ENCODE data around the gene TMEM106C.
"Not testable (repeated sequence)": the region's sequence is repeated elsewhere in the genome, so short reads cannot be mapped to it uniquely, and the experiment has no call there.

The TMEM106C gene

GRCh38 chr12:47949441-47950341 lies 13.7 kb upstream of the TMEM106C start:
- peak; percentile 50 to 83 for DNase-seq

DNA sequence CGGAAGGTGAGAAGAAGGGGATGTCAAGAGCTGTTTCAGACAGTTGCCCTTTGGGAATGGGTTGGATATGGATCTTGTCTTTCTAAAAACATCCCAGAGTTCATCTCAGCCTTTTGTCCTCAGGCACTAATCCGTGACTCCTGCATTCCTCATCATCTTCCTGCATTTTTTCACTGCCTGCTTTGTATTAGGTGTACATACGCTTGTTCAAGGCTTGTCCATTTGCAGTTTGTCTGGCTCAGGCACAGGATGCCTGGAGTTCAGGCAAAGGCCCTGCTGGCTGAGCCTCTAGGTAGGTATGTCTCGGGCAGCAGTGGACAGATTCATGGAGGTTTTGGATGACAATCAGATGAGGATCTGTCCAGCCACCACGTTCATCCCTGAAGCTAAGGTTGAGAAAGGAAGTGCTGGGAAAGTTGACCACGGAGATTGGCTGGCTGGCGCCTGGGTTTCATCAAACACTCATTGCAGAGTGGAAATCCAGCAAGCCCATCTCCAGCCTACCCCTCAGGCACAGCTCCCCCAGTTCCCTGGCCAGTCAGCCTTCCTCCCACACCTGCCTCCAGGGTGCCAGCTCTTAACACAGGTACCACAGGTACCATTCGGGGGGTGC lies 12.4 kb upstream of the TMEM106C start:
- DNase-seq: no peak

DNA sequence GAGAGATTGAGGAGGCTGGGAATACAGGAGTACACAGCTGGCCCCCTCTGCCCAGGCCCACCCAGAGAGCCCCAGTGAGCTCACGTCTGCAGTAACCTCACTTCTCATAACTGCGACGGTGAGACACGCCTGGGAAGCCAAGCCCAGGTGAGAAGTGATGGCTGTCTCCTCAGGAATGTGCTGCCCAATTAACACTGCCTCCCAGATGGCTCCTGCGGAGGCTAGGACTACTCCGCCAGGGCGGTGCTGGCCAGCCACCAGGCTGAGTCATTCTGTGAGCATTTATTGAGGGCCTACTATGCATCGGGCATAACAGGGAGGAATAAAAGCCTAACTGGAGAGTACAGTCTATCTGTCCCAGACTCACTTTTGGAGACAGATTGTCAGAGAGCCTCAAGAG lies 9.3 kb upstream of the TMEM106C start:
- DNase-seq: no peak

GRCh38 chr12:47954467-47955045 lies 8.8 kb upstream of the TMEM106C start:
- no peak for DNase-seq

DNA sequence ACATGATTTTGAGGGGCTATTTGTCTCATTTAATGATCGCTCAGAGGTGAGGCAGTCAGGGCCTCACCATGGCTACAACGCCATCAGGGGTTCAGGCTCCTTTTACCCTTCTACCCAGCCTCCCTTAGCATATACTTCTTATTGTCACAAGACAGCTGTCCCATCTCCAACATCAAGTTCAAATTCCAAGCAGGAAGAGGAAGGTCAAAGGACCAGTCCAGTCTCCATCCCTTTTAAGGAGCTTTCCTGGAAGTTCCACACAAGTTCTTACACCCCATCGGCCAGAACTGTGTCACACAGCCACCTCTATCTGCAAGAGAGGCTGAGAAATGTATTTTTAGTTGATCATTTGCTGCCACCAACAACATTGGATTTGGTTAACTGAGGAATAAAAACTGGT lies 8.3 kb upstream of the TMEM106C start:
- DNase-seq: no peak

- DNase-seq: not testable (repeated sequence)
Observed at GRCh38 chr12:47957671-47958070, 5.7 kb upstream of the TMEM106C start.

- DNase-seq: no peak
Observed at GRCh38 chr12:47962198-47962597, 1.2 kb upstream of the TMEM106C start.

DNA sequence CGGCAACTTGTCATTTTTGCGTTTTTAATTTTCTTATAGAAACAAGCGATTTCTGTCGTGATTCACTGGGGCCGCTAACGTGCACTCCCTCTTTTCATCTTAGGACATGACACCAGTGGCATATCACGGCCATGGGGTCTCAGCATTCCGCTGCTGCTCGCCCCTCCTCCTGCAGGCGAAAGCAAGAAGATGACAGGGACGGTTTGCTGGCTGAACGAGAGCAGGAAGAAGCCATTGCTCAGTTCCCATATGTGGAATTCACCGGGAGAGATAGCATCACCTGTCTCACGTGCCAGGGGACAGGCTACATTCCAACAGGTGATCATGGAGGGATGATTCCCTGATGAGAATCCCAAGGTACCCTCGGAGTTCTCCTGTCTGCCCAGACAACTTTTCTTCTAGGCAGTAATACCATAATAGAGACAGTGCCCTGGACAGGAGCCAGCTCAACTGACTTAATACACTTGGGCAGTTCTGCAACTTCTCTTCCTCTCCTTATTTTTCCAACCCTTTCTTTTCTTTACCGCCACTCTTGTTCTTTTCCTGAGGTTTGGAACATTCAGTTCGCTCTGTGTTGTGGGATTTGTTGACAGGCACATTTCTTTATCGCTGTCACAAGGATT lies 821 bp downstream of the TMEM106C start:
- no peak for DNase-seq

- DNase-seq: no peak
Observed at GRCh38 chr12:47965581-47965980, 2.2 kb downstream of the TMEM106C start.

- DNase-seq: no peak
Observed at GRCh38 chr12:47967461-47968321, 4.3 kb downstream of the TMEM106C start.

DNA sequence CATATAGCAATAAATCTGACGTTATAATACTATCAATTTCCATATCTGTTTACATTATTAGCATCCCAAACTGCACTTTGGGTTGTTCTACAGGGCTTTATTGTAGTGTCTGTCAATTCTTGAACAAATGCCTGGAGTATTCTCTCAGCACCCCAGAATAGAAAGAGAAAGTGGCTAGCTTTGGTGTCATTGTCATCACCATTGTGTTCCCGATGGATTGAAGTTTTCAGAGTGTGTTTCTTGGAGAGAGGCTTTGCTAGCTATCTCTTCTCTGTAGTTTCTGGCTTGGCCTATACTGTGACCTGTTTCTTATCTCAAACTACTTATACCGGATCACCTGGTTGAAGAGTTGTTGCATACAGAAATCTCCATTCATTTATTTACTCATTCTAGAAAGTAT lies 6.4 kb downstream of the TMEM106C start:
- DNase-seq: no peak

DNA sequence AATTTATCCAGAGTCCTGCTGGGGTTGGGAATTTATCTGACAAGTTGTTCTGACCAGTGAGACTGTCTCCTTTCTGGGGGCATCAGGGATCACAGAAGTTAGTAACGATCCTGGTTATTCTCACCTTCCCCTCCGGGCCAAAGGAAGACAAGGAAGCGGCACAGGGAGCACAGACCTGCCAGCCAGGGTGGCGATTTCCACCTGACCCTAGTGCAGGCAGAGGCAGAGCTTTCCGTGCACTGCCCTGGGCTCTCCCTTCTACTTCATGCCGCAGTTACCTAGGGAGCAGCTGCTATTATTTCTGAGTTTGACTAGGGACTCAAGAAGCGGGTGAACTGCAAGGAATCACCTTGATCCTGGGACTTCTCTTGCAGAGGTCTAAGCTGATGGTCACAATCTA lies 7.4 kb downstream of the TMEM106C start:
- DNase-seq: no peak

DNA sequence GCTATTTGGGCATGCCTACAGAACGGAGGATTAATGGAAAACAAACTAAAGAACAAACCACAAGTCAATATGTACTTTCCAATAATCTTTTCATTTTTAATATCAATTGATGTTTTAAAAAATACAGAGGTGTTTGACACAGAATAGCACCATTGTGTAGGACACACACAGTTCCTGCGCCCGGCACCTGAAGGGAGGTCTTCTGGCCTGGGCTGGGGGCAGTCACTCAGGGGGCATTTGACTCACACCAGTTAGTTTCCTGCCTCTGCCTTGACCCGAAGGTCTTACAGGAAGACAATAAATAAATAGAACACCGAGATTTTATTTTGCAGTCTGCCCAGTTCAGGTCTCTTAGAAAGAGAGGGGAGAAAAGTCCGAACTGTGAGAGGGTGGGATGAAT lies 9.5 kb downstream of the TMEM106C start:
- no peak for DNase-seq

GRCh38 chr12:47973870-47974269 lies 10.5 kb downstream of the TMEM106C start:
- no peak for DNase-seq

DNA sequence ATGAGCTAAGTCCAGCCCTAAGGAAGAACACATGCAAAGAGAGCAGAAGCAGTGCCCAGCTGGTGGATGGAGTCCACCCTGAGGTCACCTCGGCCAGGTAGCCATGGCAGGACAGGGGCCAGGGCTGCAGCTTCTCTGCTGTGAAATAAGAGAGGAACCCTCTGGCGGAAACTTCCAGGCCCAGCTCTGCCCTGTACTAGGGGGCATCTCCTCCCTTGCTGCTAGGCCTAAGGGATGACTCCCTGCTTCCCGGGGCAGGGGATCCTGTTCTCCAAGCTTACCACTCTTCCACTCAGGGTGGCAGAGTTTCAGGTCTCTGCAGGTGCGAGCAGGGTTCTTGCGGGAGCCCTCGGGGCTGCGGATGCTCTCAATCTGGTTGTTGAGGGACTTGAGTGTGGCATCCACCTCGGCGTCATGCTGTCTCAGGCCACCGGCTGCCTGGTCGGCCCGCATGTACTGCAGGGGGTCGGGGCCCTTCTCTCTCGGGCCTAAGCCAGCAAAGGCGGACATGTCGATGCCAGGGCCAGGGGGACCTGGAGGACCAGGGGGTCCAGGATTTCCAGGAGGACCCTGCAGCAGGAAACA lies 11.7 kb downstream of the TMEM106C start:
- DNase-seq: no peak

DNA sequence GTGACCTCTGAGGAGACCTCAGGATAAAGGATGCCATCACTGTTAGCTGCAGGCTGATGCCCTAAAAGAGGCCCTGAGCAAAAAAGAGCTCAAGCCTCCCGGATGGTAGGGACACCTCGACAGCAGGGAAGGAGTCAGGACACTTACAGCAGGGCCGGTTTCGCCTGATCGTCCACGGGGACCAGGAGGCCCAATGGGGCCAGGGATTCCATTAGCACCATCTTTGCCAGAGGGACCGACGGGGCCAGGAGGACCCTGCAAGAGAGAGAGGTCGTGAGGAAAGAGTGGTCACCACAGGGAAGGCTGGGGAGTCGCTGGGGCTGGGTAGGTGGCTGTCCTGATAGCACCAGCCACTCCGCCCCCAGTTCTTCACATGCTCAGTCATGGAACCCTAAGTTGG lies 12.4 kb downstream of the TMEM106C start:
- DNase-seq: no peak

- DNase-seq: no peak
Observed at GRCh38 chr12:47977046-47977771, 13.8 kb downstream of the TMEM106C start.

DNA sequence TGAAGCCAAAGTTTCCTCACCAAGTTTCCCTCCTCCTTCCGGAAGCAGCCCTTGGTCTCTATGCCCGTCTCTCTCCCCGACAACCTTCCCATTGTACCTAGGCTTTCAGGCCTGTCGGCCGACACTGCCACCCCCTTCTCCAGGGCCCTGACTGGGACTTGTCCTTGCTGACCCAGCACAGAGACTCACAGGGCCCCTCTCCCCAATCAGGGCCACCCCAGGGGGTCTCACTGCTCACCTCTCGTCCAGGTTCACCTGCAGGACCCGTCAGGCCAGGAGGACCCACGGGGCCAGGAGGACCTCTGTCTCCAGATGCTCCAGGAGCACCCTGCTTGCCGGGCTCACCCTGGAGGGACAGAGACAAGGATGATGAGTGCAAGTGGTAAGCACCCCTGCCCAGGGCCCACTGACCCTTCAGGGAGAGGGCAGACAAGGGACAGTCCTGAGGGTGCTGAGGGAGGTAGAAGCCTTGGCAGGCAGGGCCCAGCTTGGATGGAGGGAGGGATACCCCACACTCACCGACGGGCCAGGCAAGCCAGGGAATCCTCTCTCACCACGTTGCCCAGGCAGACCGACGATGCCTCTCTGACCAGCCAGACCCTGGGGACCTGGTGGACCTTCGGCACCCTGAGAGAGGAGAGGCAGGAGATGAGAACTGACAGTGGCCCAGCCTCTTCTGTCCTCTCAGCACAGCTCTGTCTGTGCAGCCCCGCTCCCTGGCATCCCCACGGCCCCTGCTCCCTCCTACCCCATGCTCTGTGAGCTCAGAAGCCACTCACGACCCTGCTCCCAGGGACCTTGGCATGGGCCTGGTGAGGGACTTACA lies 14.6 kb downstream of the TMEM106C start:
- DNase-seq: no peak

DNA sequence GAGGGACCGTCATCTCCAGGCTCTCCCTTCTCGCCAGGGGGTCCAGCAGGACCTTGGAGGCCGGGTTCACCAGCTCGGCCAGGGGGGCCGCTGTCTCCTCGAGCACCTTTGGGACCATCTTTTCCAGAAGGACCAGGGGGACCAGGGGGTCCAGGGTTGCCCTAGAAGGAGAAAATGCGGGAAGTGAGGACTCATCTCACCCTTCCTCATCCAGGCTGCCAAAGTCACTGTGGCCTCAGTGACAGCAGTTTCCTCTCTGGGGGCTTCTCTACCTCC lies 15.1 kb downstream of the TMEM106C start:
- DNase-seq: no peak

GRCh38 chr12:47979166-47979565 lies 15.8 kb downstream of the TMEM106C start:
- DNase-seq: no peak

- no peak for DNase-seq
Observed at GRCh38 chr12:47979686-47980085, 16.3 kb downstream of the TMEM106C start.
